GM21576 (cell line): ENCODE measurements around the gene EIF2B5.
"Not testable (repeated sequence)": the region's sequence is repeated elsewhere in the genome, so short reads cannot be mapped to it uniquely, and the experiment has no call there.

ENCODE experiments used
- ATAC-seq: cut with Tn5 transposase; IDR thresholded peaks from one replicate; pipeline ENCODE4 v1.9.1; 2021; ENCODE audit warnings: mild to moderate bottlenecking, moderate library complexity; ENCODE audit not compliant: unreplicated experiment

EIF2B5 gene

GRCh38 chr3:184145111-184145524 is 10.0 kb downstream of the EIF2B5 start:
- no peak for ATAC-seq

GRCh38 chr3:184145751-184146270 is 10.7 kb downstream of the EIF2B5 start:
- no peak for ATAC-seq

- no peak for ATAC-seq
Observed at GRCh38 chr3:184148076-184148475, 12.9 kb downstream of the EIF2B5 start.

GRCh38 chr3:184149123-184149522 is 14.0 kb downstream of the EIF2B5 start:
- no peak for ATAC-seq

GRCh38 chr3:184149770-184150169 is 14.6 kb downstream of the EIF2B5 start:
- ATAC-seq: not testable (repeated sequence)

GRCh38 chr3:184154885-184155643 is 19.9 kb downstream of the EIF2B5 start, which contains the start of gene DVL3:
Gene DVL3 (plus strand): TSS chr3:184155377. CDS start chr3:184155636, 259 bp downstream.
- peak; percentile 71 for ATAC-seq

- ATAC-seq: peak; percentile 22
Observed at GRCh38 chr3:184155644-184156521, 20.7 kb downstream of the EIF2B5 start.

GRCh38 chr3:184156522-184156955 is 21.4 kb downstream of the EIF2B5 start:
- ATAC-seq: no peak

- no peak for ATAC-seq
Observed at GRCh38 chr3:184157206-184157605, 22.0 kb downstream of the EIF2B5 start.

GRCh38 chr3:184158404-184158803 is 23.2 kb downstream of the EIF2B5 start:
- ATAC-seq: no peak

GRCh38 chr3:184160456-184160855 is 25.3 kb downstream of the EIF2B5 start:
- no peak for ATAC-seq

- ATAC-seq: not testable (repeated sequence)
Observed at GRCh38 chr3:184162571-184163070, 27.5 kb downstream of the EIF2B5 start.

GRCh38 chr3:184164648-184165330 is 29.6 kb downstream of the EIF2B5 start:
- ATAC-seq: no peak

GRCh38 chr3:184165543-184165942 is 30.4 kb downstream of the EIF2B5 start:
- no peak for ATAC-seq

GRCh38 chr3:184166671-184167070 is 31.5 kb downstream of the EIF2B5 start:
- ATAC-seq: no peak

GRCh38 chr3:184167786-184168185 is 32.6 kb downstream of the EIF2B5 start:
- no peak for ATAC-seq

- no peak for ATAC-seq
Observed at GRCh38 chr3:184168363-184169120, 33.4 kb downstream of the EIF2B5 start.

GRCh38 chr3:184169896-184170875 is 35.0 kb downstream of the EIF2B5 start:
- no peak for ATAC-seq

GRCh38 chr3:184171562-184171961 is 36.4 kb downstream of the EIF2B5 start:
- ATAC-seq: no peak
